ENCODE data around the gene ABCC5.

GRCh38 chr3:183875411-183875810, 142.3 kb downstream of the ABCC5 start:
- TF ChIP-seq CTCF (IDR thresholded peaks at IDR 0.05) (no peak), POLR2A (IDR thresholded peaks at IDR 0.05) (no peak), POLR2AphosphoS5 (IDR thresholded peaks at IDR 0.05; ENCODE audit: insufficient read depth in 1 of 2, low read depth in 1 of 2) (no peak)

Data from vagina (tissue), 2 donors.